Stomach (tissue), 4 donors: ENCODE data around the gene SLIT1.

Experiments
- CTCF ChIP-seq, 7 experiments: fragments of 450-650 bp in 4 of 7; fragments of 200-600 bp in 3 of 7; sonication (generic) in 3 of 7; IDR thresholded peaks; one replicate each; pipeline ENCODE4 v1.5.1; 2016 to 2019; ENCODE audit warnings: antibody characterized with exemption in 7 of 7, control low read depth in 2 of 7, mild to moderate bottlenecking in 1 of 7
- POLR2A ChIP-seq, 4 donors: fragments of 450-650 bp; IDR thresholded peaks; one replicate each; pipeline ENCODE4 v1.6.1; 2016; ENCODE audit warnings: antibody characterized with exemption in 4 of 4, control low read depth in 2 of 4, mild to moderate bottlenecking in 1 of 4, moderate library complexity in 1 of 4
- POLR2AphosphoS5 ChIP-seq, 3 donors: sonication (generic); formaldehyde crosslinking; IDR thresholded peaks; one replicate each; pipeline ENCODE4 v1.6.1; 2016; ENCODE audit warnings: antibody characterized with exemption in 3 of 3

- TF ChIP-seq CTCF (IDR thresholded peaks at IDR 0.05) (no peak), POLR2A (IDR thresholded peaks at IDR 0.05) (no peak), POLR2AphosphoS5 (IDR thresholded peaks at IDR 0.05) (no peak)
Measured at GRCh38 chr10:96996275-96996965, 189.3 kb downstream of the SLIT1 start.
